K562 (cell line): ENCODE data around the gene GPR108. TPM values are rescaled to one million over a fixed set of nuclear protein-coding genes. Genes with fewer than 3 reads are reported as not detected.

Source experiments
- ATAC-seq: fragments of 200-7000 bp; cut with Tn5 transposase; 3 replicates; pipeline ENCODE4 v1.9.1; 2020; ENCODE audit warnings: moderate library complexity
- BruUV-seq: library from RNA; stranded (reverse); fragments of 400-500 nt; replicated peaks from 2 replicates; lab custom pipeline; 2021; lab: Mats Ljungman, UMichigan
- CTCF ChIA-PET: fragments of 300-600 bp; formaldehyde crosslinking; extraction: SDS; loops from one replicate; lab custom pipeline; 2021; ENCODE audit warnings: low intra/inter-chr PET ratio; lab: Yijun Ruan, JAX
- POLR2A ChIA-PET: fragments of 300-600, 350-650 bp; sonication (Branson Sonifier 250); formaldehyde crosslinking; extraction: SDS; loops from one replicate; lab custom pipeline; 2021; ENCODE audit warnings: antibody characterized with exemption, inconsistent platforms; lab: Yijun Ruan, JAX
- DNase-seq, 4 experiments: peaks; one replicate each; pipeline versions ENCODE4 v3.0.0 to v3.0.0-alpha.2; 2011 to 2018; ENCODE audit warnings: low spot score in 3 of 4, mixed read lengths in 3 of 4; ENCODE audit errors: extremely low read depth in 1 of 4
- FAIRE-seq: peaks from 2 replicates; lab custom pipeline; 2011; peaks lifted over from hg19 to GRCh38; lab: Jason Lieb, UNC
- H2AFZ ChIP-seq: 2 replicates; pipeline ENCODE4 v1.6.0; 2011; ENCODE audit warnings: low read depth, low read length, control low read depth, inconsistent platforms
- H3K27ac ChIP-seq: fragments of 200-600 bp; 3 replicates; pipeline ENCODE4 v1.8.0; 2011; ENCODE audit warnings: low read depth, mild to moderate bottlenecking, control low read depth, inconsistent platforms, low read length, moderate library complexity, mixed read lengths; ENCODE audit errors: extremely low read depth
- H3K27me3 ChIP-seq, 2 experiments: fragments of 300-600 bp in 1 of 2; 2 replicates in 1 of 2; 3 replicates in 1 of 2; pipeline versions ENCODE4 v1.6.0 to v1.8.0; 2011; ENCODE audit warnings: inconsistent platforms in 2 of 2, low read length in 2 of 2, mild to moderate bottlenecking in 1 of 2, mixed read lengths in 1 of 2, moderate library complexity in 1 of 2; ENCODE audit not compliant: control insufficient read depth in 2 of 2, insufficient read depth in 2 of 2
- H3K36me3 ChIP-seq: fragments of 300-600 bp; 3 replicates; pipeline ENCODE4 v1.8.0; 2011; ENCODE audit warnings: mild to moderate bottlenecking, low read length, inconsistent platforms; ENCODE audit not compliant: control insufficient read depth, insufficient read depth
- H3K4me1 ChIP-seq, 2 experiments: fragments of 200-600 bp in 1 of 2; replicated peaks in 1 of 2; 2 replicates in 1 of 2; 3 replicates in 1 of 2; pipeline versions ENCODE4 v1.5.1 to v1.8.0; 2011; ENCODE audit warnings: inconsistent platforms in 2 of 2, low read length in 2 of 2, mild to moderate bottlenecking in 1 of 2, mixed read lengths in 1 of 2, moderate library complexity in 1 of 2; ENCODE audit not compliant: control insufficient read depth in 2 of 2, insufficient read depth in 2 of 2
- H3K4me2 ChIP-seq: 2 replicates; pipeline ENCODE4 v1.6.1; 2011; ENCODE audit warnings: low read length, control low read depth, inconsistent platforms, mixed read lengths; ENCODE audit not compliant: insufficient read depth
- H3K4me3 ChIP-seq: fragments of 200-600 bp; sonication (generic), shearing (Covaris generic); 2 replicates; pipeline ENCODE4 v1.5.1; 2016; ENCODE audit warnings: control low read depth, inconsistent platforms
- H3K79me2 ChIP-seq: fragments of 200-600 bp; 3 replicates; pipeline ENCODE4 v1.8.0; 2011; ENCODE audit warnings: low read length, inconsistent platforms; ENCODE audit not compliant: control insufficient read depth, insufficient read depth
- H3K9ac ChIP-seq, 2 experiments: 2 replicates each; pipeline versions ENCODE4 v1.6.0 to v1.6.1; 2011; ENCODE audit warnings: low read depth in 2 of 2, low read length in 2 of 2, control low read depth in 1 of 2, inconsistent platforms in 1 of 2, mild to moderate bottlenecking in 1 of 2, mixed read lengths in 1 of 2; ENCODE audit not compliant: insufficient read depth in 1 of 2
- H3K9me1 ChIP-seq: one replicate; pipeline ENCODE4 v1.6.0; 2011; ENCODE audit warnings: inconsistent platforms, mild to moderate bottlenecking, low read length, moderate library complexity; ENCODE audit not compliant: control insufficient read depth, insufficient read depth
- H3K9me3 ChIP-seq: replicated peaks from 2 replicates; pipeline ENCODE4 v1.5.1; 2011; ENCODE audit warnings: low read depth, low read length, inconsistent platforms; ENCODE audit not compliant: control insufficient read depth, insufficient read depth
- H4K20me1 ChIP-seq: replicated peaks from 2 replicates; pipeline ENCODE4 v1.6.1; 2011; ENCODE audit warnings: low read length, inconsistent platforms, mixed read lengths; ENCODE audit not compliant: control insufficient read depth, insufficient read depth
- HDAC1 ChIP-seq, 2 experiments: fragments of 450-650 bp; IDR thresholded peaks; 2 replicates each; pipeline ENCODE4 v1.6.1; 2016 to 2017; ENCODE audit warnings: inconsistent platforms in 1 of 2, mild to moderate bottlenecking in 1 of 2, moderate library complexity in 1 of 2
- KLF1 ChIP-seq: fragments of 450-650 bp; IDR thresholded peaks from 2 replicates; pipeline ENCODE4 v1.6.1; 2016; ENCODE audit warnings: missing genetic modification characterization, missing compliant biosample characterization
- NCOA1 ChIP-seq: fragments of 450-650 bp; IDR thresholded peaks from 2 replicates; pipeline ENCODE4 v1.6.1; 2016; ENCODE audit warnings: low read depth
- POLR2G ChIP-seq: fragments of 200-400 bp; formaldehyde crosslinking; IDR thresholded peaks from 2 replicates; pipeline ENCODE4 v1.6.1; 2017; ENCODE audit warnings: low read depth, mild to moderate bottlenecking, antibody characterized with exemption, low read length, moderate library complexity
- RBFOX2 ChIP-seq: fragments of 200-400 bp; formaldehyde crosslinking; IDR thresholded peaks from 2 replicates; pipeline ENCODE4 v1.6.1; 2017; ENCODE audit warnings: low read depth, mild to moderate bottlenecking, low read length, moderate library complexity
- SREBF2 ChIP-seq: sonication (generic); formaldehyde crosslinking; IDR thresholded peaks from 2 replicates; pipeline ENCODE4 v1.4.0; 2020; ENCODE audit warnings: mild to moderate bottlenecking, missing genetic modification reagents
- ZNF311 ChIP-seq: fragments of 250-450 bp; sonication (Bioruptor Pico); IDR thresholded peaks from 2 replicates; pipeline ENCODE4 v1.4.0; 2020; ENCODE audit warnings: mild to moderate bottlenecking, moderate library complexity
- ZNF717 ChIP-seq: fragments of 250-450 bp; sonication (Bioruptor Pico); IDR thresholded peaks from 2 replicates; pipeline ENCODE4 v1.5.0; 2021
- WGBS: fragments of 100-300 bp; shearing (Covaris generic); methylation state at CpG from one replicate; pipeline ENCODE4 v1.1.6; 2016; ENCODE audit warnings: low coverage, mixed read lengths; ENCODE audit not compliant: insufficient coverage; ENCODE audit errors: missing lambda C conversion rate; 5-methylcytosine and 5-hydroxymethylcytosine counted together
- in situ Hi-C: fragments of 300-500 bp; cut with MboI; formaldehyde crosslinking; loops from 4 replicates; pipeline ENCODE4 v1.15.0; 2018; ENCODE audit warnings: inconsistent platforms, mixed read lengths
- intact Hi-C: fragments of 100-400 bp; cut with micrococcal nuclease; formaldehyde crosslinking; loops from 2 replicates; pipeline ENCODE4 v1.14.2; 2022
- polyA plus RNA-seq, 8 experiments: library from polyadenylated mRNA; depleted of rRNA in 4 of 8; stranded (reverse) in 5 of 8; unstranded in 3 of 8; fragments of >200 nt; fragmentation: Nextera tagmentation in 2 of 8; fragmentation: Illumina TruSeq in 1 of 8; extraction: Ambion mirVana in 2 of 8; extraction: Trizol in 1 of 8; gene quantifications; 2 replicates each; pipeline versions ENCODE4 v1.2.1 to v1.2.3, GENCODE V29; 2011 to 2014; ENCODE audit warnings: inconsistent platforms in 1 of 8, missing spikeins in 1 of 8
- total RNA-seq, 7 experiments: library from RNA; depleted of rRNA in 6 of 7; stranded (reverse); fragments of >200 nt in 6 of 7; fragmentation: Illumina TruSeq in 2 of 7; extraction: Trizol in 2 of 7; gene quantifications; 2 replicates each; pipeline versions ENCODE4 v1.2.1 to v1.2.3, GENCODE V29; 2011 to 2021; ENCODE audit warnings: low replicate concordance in 1 of 7
- TF ChIP-seq, protein P1 (sequence below), 2 experiments: fragments of 450-650 bp; IDR thresholded peaks; 2 replicates each; pipeline ENCODE4 v1.6.1; 2016; ENCODE audit warnings: mild to moderate bottlenecking in 2 of 2, borderline replicate concordance in 1 of 2, low read depth in 1 of 2, moderate library complexity in 1 of 2
- TF ChIP-seq, protein P2 (sequence below): fragments of 150-350 bp; conservative IDR thresholded peaks from 2 replicates; pipeline ENCODE4 v1.6.1; 2014; ENCODE audit warnings: low read length

The GPR108 gene
- total and polyA plus RNA-seq, 9 of the 15 experiments (the other 6 are each of a cell fraction or from before 2014, with no cell fraction given) = 2.4 to 33.2 (median 24.4) TPM

DNA sequence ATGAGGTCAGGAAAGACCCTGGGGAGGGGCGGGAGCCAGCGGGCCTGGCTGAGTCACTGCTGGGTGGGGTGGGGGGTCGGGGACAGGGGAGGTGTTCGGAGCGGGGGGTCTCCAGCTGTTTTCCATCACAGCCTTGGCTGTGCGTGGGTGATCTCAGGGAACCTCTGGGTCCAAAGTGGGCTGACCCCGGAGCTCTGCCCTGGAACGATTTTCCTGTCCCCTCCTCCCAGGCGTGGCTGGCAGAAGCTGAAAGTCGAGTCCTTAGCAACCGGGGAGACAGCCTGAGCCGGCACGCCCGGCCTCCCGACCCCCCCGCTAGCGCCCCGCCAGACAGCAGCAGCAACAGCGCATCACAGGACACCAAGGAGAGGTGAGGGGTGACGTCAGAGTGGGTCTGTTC lies 12.7 kb upstream of the GPR108 start:
- intact Hi-C loops = no loop called here
- no peak overlapping the region for H2AFZ ChIP-seq
- CTCF ChIA-PET = no interaction called here
- H3K27me3 ChIP-seq = no peaks in the 10 kb centered on the region
- no peaks in the 10 kb centered on the region for H3K9me3 ChIP-seq
- no TSS peak for BruUV-seq
- no peak overlapping the region for H3K4me3 ChIP-seq
- ATAC-seq (no peak), DNase-seq (no peak), FAIRE-seq (no peak)
- H3K79me2 ChIP-seq = no peaks in the 10 kb centered on the region
- no peak overlapping the region for H3K27ac ChIP-seq
- H3K4me2 ChIP-seq = no peak overlapping the region
- POLR2A ChIA-PET = interaction anchor here (0.5 to 1.2 kb wide), 5 partner anchors 9 to 233 kb away, joined by 3 to 6 read pairs (median 4); partner anchors contain the start of gene GPR108
- no peak overlapping the region for H3K9ac ChIP-seq
- 86% methylated on average over 14 of the region's 20 CpGs for WGBS
- peaks cover 0 to 37% of the 10 kb centered on the region in 2 experiments; a peak in 3 of 5 replicates for H3K4me1 ChIP-seq
- in situ Hi-C loops = no loop called here
- H3K9me1 ChIP-seq = no peaks in the 10 kb centered on the region
- H3K36me3 ChIP-seq = peaks cover 83% of the 10 kb centered on the region; the same call in 2 of the 3 replicates
- no peaks in the 10 kb centered on the region; the same call in 1 of the 2 replicates for H4K20me1 ChIP-seq
- no peak for TF ChIP-seq HDAC1 (IDR thresholded peaks at IDR 0.05)
- TF ChIP-seq POLR2G = 0 out of 2 replicates have a peak, but pooled peaks have one; percentile 25
- TF ChIP-seq NCOA1 = no peak
- TF ChIP-seq SREBF2 (CRISPR knock-in tag) = no peak
- no peak for TF ChIP-seq ZNF311
- TF ChIP-seq, protein P1, sequence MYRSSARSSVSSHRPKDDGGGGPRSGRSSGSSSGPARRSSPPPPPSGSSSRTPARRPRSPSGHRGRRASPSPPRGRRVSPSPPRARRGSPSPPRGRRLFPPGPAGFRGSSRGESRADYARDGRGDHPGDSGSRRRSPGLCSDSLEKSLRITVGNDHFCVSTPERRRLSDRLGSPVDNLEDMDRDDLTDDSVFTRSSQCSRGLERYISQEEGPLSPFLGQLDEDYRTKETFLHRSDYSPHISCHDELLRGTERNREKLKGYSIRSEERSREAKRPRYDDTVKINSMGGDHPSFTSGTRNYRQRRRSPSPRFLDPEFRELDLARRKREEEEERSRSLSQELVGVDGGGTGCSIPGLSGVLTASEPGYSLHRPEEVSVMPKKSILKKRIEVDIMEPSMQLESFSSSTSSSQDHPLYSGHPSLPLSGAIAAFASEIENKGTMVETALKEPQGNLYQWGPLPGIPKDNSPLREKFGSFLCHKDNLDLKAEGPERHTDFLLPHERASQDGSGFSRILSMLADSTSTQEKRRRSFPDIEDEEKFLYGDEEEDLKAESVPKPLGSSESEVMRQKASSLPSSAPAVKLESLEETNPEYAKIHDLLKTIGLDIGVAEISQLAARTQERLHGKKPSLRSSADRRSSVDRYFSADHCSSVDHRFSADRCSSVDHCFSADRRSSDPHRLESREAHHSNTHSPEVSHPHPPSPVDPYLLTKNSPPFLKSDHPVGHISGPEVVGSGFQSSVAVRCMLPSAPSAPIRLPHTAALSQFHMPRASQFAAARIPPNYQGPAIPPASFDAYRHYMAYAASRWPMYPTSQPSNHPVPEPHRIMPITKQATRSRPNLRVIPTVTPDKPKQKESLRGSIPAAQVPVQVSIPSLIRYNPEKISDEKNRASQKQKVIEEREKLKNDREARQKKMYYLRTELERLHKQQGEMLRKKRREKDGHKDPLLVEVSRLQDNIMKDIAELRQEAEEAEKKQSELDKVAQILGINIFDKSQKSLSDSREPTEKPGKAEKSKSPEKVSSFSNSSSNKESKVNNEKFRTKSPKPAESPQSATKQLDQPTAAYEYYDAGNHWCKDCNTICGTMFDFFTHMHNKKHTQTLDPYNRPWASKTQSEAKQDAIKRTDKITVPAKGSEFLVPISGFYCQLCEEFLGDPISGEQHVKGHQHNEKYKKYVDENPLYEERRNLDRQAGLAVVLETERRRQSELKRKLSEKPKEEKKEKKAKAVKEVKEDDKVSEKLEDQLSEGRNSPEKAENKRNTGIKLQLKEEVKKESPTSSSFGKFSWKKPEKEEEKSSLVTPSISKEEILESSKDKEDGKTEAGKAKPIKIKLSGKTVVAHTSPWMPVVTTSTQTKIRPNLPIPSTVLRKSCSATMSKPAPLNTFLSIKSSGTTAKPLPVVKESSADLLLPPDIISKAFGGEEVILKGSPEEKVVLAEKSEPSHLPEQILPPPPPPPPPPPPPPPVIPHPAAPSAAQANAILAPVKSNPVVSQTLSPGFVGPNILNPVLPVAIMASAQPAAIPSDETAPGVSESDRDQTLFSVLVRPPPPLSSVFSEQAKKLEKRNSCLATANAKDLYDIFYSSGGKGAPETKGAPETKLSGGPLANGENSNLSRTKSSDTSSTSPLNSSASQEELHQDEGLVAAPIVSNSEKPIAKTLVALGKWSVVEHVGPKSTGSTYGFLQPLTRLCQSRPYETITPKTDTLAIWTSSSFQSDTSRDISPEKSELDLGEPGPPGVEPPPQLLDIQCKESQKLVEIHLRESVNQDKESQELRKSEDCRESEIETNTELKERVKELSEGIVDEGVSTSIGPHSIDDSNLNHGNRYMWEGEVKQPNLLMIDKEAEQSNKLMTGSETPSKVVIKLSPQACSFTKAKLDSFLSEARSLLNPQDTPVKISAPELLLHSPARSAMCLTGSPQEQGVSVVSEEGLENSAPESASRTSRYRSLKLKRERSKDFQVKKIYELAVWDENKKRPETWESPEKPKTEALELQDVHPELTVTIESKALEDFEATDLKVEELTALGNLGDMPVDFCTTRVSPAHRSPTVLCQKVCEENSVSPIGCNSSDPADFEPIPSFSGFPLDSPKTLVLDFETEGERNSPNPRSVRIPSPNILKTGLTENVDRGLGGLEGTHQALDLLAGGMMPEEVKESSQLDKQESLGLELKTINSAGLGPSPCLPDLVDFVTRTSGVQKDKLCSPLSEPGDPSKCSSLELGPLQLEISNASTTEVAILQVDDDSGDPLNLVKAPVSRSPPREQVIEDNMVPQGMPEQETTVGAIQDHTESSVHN (IDR thresholded peaks at IDR 0.05; ENCODE audit: borderline replicate concordance in 1 of 2, low read depth in 1 of 2) = no peak
- TF ChIP-seq, protein P2, sequence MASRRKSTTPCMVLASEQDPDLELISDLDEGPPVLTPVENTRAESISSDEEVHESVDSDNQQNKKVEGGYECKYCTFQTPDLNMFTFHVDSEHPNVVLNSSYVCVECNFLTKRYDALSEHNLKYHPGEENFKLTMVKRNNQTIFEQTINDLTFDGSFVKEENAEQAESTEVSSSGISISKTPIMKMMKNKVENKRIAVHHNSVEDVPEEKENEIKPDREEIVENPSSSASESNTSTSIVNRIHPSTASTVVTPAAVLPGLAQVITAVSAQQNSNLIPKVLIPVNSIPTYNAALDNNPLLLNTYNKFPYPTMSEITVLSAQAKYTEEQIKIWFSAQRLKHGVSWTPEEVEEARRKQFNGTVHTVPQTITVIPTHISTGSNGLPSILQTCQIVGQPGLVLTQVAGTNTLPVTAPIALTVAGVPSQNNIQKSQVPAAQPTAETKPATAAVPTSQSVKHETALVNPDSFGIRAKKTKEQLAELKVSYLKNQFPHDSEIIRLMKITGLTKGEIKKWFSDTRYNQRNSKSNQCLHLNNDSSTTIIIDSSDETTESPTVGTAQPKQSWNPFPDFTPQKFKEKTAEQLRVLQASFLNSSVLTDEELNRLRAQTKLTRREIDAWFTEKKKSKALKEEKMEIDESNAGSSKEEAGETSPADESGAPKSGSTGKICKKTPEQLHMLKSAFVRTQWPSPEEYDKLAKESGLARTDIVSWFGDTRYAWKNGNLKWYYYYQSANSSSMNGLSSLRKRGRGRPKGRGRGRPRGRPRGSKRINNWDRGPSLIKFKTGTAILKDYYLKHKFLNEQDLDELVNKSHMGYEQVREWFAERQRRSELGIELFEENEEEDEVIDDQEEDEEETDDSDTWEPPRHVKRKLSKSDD = no peak
- no peak for TF ChIP-seq KLF1 (tag)
- TF ChIP-seq RBFOX2 = 0 out of 2 replicates have a peak, but pooled peaks have one; percentile 29
- TF ChIP-seq ZNF717 (CRISPR knock-in tag) = no peak
